HCT116 (cell line): Measurements from ENCODE around the gene ITGAD.

Experiments used
- YY1 ChIP-seq: IDR thresholded peaks from 2 replicates; pipeline ENCODE4 v1.6.1; 2011; ENCODE audit warnings: low read length, low read depth, moderate library complexity, mild to moderate bottlenecking; ENCODE audit not compliant: insufficient replicate concordance; ENCODE audit errors: extremely low read depth
- TF ChIP-seq, protein P1 (sequence below), 3 experiments: fragments of 200-600 bp in 1 of 3; sonication (generic) in 1 of 3; IDR thresholded peaks in 2 of 3; conservative IDR thresholded peaks in 1 of 3; 2 replicates each; pipeline ENCODE4 v1.5.1; 2012 to 2017; ENCODE audit warnings: low read depth in 2 of 3, low read length in 2 of 3, antibody characterized with exemption in 1 of 3, borderline replicate concordance in 1 of 3, control low read depth in 1 of 3, mild to moderate bottlenecking in 1 of 3, mixed read lengths in 1 of 3, mixed run types in 1 of 3, moderate library complexity in 1 of 3; ENCODE audit not compliant: insufficient read depth in 1 of 3

DNA sequence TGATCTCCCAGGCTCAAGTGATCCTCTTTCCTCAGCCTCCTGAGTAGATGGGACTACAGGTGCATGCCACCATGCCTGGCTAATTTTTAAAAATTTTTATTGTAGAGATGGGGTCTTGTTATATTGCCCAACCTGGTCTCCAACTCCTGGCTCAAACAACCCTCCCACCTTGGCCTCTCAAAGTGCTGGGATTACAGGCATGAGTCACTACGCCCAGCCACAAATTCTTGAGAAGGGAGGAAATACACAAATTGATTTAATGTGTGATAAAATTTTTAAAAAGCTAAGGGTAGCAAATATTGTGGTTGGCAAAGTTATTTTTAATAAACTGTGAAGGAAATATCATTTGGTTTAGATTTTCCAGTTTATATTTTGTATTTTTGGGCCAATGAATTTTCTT lies 9.6 kb downstream of the ITGAD start:
- no peak for TF ChIP-seq YY1
- TF ChIP-seq, protein P1, sequence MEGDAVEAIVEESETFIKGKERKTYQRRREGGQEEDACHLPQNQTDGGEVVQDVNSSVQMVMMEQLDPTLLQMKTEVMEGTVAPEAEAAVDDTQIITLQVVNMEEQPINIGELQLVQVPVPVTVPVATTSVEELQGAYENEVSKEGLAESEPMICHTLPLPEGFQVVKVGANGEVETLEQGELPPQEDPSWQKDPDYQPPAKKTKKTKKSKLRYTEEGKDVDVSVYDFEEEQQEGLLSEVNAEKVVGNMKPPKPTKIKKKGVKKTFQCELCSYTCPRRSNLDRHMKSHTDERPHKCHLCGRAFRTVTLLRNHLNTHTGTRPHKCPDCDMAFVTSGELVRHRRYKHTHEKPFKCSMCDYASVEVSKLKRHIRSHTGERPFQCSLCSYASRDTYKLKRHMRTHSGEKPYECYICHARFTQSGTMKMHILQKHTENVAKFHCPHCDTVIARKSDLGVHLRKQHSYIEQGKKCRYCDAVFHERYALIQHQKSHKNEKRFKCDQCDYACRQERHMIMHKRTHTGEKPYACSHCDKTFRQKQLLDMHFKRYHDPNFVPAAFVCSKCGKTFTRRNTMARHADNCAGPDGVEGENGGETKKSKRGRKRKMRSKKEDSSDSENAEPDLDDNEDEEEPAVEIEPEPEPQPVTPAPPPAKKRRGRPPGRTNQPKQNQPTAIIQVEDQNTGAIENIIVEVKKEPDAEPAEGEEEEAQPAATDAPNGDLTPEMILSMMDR (IDR thresholded peaks at IDR 0.05 in 2 of 3, conservative IDR thresholded peaks at IDR 0.05 in 1 of 3; ENCODE audit: borderline replicate concordance in 1 of 3, insufficient read depth in 1 of 3, low read depth in 2 of 3, low read length in 2 of 3), result no peak
